Natural killer cell treated with Interleukin-12 subunit alpha and Interleukin-12 subunit beta and Interleukin-15 and Interleukin-18, amount 100 ng/mL, for 72 hours (primary cell): ENCODE results near the gene PRSS33. TPM values are rescaled to one million over a fixed set of nuclear protein-coding genes. Genes with fewer than 3 reads are reported as not detected.
A peak's percentile ranks its signal among the peaks of the same experiment; 100 is the strongest.

Experiments
- ATAC-seq, 2 donors: fragments of 150-1000 bp; cut with Tn5 transposase in 1 of 2; sonication (Bioruptor Pico), chemical (Tn5 transposase) in 1 of 2; 2 replicates each; pipeline ENCODE4 v1.10.0; 2021
- DNase-seq: peaks from one replicate; pipeline ENCODE4 v3.0.0; 2022; ENCODE audit warnings: low spot score
- H3K27ac Mint-ChIP-seq, 2 donors: 1 replicate in 1 of 2; 2 replicates in 1 of 2; pipeline ENCODE4 v1.8.0; 2022; ENCODE audit warnings: mixed read lengths in 2 of 2, mild to moderate bottlenecking in 1 of 2, moderate library complexity in 1 of 2
- H3K27me3 Mint-ChIP-seq, 2 donors: 1 replicate in 1 of 2; 2 replicates in 1 of 2; pipeline ENCODE4 v1.8.0; 2022; ENCODE audit warnings: mixed read lengths in 2 of 2
- H3K36me3 Mint-ChIP-seq: one replicate; pipeline ENCODE4 v1.8.0; 2022; ENCODE audit warnings: mixed read lengths
- H3K4me1 Mint-ChIP-seq, 2 donors: 1 replicate in 1 of 2; 2 replicates in 1 of 2; pipeline ENCODE4 v1.8.0; 2022; ENCODE audit warnings: low read depth in 2 of 2, mixed read lengths in 2 of 2, mild to moderate bottlenecking in 1 of 2
- H3K4me3 Mint-ChIP-seq: one replicate; pipeline ENCODE4 v1.8.0; 2022; ENCODE audit warnings: mixed read lengths
- H3K9me3 Mint-ChIP-seq: 2 replicates; pipeline ENCODE4 v1.8.0; 2022; ENCODE audit warnings: mixed read lengths
- total RNA-seq, 2 donors: library from RNA; stranded (reverse); gene quantifications; one replicate each; pipeline ENCODE4 v1.2.3, GENCODE V29; 2022

PRSS33 gene
- total RNA-seq, 2 donors from 2014 or later, result not detected

DNA sequence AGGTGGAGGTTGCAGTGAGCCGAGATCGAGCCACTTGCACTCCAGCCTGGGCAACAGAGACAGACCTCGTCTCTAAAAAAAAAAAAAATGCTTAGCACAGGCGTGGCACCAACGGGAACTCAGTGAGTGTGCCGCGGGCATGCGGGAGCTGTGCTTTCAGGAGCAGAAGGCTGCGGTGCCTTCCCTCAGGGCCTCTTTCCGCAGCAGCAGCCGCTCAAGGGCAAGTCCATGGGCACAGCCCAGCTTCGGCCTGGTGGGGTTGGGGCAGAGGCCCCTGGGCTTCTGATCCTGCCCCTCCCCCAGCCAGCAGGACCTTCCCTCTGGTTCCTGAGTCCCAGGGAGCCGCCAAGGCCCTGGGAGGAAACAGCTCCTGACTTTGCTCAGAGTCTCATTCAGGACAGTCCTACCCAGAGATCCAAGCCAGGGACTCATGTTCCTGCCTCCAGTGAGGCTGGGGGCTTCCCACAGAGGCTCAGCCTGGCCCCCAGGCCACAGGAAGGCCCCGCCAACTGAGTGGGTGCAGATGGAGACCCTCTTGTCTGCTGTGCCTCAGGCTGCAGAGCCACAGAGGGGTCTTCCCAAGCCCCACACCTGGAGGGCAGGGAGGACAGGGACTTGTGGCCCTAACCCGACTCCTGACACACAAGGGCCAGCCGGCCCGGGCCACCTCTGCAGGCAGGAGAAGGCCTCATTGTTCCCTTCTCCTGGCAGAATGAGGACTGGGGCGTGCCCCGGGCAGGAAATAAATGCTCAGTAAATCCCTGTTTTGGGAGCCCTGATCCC is 39.4 kb upstream of the PRSS33 start:
- Mint-ChIP-seq H3K4me1 (peaks cover 0 to 7% of the 10 kb centered on the region in 2 donors), H3K36me3 (no peaks in the 10 kb centered on the region), H3K27me3 (no peaks in the 10 kb centered on the region), H3K4me3 (no peak overlapping the region), H3K9me3 (no peaks in the 10 kb centered on the region), H3K27ac (no peak overlapping the region)
- DNase-seq (no peak), ATAC-seq (no peak)

DNA sequence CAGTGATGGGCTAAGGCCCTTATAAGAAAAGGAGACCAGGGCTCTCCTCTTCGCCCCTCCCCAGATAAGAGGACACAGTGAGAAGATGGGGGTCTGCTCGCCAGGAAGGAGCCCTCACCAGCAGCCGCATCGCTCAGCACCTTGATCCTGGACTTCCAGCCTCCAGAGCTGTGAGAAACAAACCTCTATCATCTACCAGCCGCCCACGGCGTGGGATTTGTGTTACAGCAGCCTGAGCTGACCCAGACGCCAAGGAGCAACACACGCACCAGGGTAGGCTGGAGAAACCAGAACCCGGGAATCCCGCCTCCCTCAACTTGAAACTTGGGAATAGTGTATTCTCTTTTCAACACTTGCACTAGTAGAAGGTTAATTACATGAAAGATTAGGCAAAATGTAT is 38.5 kb upstream of the PRSS33 start:
- Mint-ChIP-seq H3K27ac (no peak overlapping the region), H3K36me3 (no peaks in the 10 kb centered on the region), H3K9me3 (no peaks in the 10 kb centered on the region), H3K4me3 (no peak overlapping the region), H3K27me3 (no peaks in the 10 kb centered on the region), H3K4me1 (peaks cover 0 to 4% of the 10 kb centered on the region in 2 donors)
- ATAC-seq (no peak), DNase-seq (no peak)

DNA sequence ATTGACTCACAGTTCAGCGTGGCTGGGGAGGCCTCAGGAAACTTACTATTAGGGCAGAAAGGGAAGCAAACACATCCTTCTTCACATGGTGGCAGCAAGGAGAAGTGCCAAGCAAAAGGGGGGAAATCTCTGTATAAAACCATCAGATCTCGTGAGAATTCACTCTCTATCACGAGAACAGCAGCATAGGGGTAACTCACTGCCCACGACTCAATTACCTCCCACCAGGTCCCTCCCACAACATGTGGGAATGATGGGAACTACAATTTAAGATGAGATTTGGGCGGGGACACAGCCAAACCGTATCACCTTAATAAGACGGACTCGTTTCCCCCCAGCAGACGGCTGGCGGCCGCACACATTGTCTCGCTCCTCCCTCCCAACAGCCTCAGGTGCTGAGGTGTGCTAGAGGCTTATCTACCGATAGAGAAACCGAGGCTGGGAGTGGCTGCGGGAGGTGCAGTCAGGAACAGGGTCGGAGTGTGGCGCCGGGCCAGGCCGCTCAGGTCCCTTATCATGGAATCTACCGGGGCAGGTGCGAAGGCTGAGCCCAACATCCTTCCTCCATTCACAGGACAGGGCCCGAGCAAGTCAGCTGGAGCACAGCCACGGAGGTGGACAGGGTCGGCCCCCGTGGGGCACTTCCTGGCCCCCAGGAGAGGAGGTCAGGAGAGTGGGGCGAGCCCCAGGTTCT is 37.8 kb upstream of the PRSS33 start:
- no peak for DNase-seq
- peaks cover 0 to 2% of the 10 kb centered on the region in 2 donors for H3K4me1 Mint-ChIP-seq
- H3K27ac Mint-ChIP-seq, result no peak overlapping the region
- ATAC-seq, result no peak
- no peaks in the 10 kb centered on the region for H3K36me3 Mint-ChIP-seq
- no peak overlapping the region for H3K4me3 Mint-ChIP-seq
- H3K27me3 Mint-ChIP-seq, result no peaks in the 10 kb centered on the region
- no peaks in the 10 kb centered on the region for H3K9me3 Mint-ChIP-seq

DNA sequence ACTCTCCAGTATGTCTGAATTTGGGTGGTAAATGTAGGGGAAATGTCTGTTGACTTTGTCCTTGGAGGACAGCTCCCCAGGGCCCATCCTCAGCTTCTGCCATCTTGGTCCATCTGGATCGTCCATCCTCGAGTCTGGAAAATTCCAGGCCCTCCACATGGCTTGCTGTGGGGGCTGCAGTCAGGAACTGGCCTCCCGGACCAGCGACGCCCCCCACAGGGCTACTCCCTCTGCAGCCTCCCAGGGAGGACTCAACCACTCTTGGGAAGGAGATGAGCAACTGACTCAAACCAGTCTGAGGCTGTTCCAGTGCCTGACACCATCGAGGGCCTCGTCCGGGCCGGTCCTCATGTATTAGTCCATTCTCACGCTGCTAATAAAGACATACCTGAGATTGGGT is 37.3 kb upstream of the PRSS33 start:
- Mint-ChIP-seq H3K9me3 (no peaks in the 10 kb centered on the region), H3K27me3 (no peaks in the 10 kb centered on the region), H3K4me1 (peaks cover 0 to 2% of the 10 kb centered on the region in 2 donors), H3K36me3 (no peaks in the 10 kb centered on the region), H3K27ac (no peak overlapping the region), H3K4me3 (no peak overlapping the region)
- no peak for ATAC-seq
- DNase-seq, result no peak

DNA sequence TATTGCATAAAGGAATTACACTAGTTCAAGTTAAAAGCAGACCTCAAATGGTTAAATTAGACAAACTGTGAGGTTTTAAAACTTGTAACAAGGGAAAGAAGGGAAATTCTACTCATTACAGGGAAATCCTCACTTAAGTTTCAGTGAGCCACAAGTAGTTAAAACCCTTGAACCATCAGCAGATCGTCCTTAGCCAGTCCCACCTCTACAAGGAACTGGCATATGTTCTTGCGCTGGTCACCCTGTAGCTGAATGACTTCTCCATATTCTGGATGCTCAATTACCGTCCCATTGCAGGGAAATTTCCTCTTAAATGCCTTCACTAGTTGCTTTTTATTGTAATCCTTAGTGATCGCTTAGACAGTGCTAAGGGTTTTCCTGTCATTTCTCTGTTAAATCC is 35.1 kb upstream of the PRSS33 start:
- no peak for DNase-seq
- no peak overlapping the region for H3K4me3 Mint-ChIP-seq
- H3K27ac Mint-ChIP-seq, result no peak overlapping the region
- H3K9me3 Mint-ChIP-seq, result no peaks in the 10 kb centered on the region
- peaks cover 0 to 2% of the 10 kb centered on the region in 2 donors for H3K4me1 Mint-ChIP-seq
- no peaks in the 10 kb centered on the region for H3K27me3 Mint-ChIP-seq
- no peaks in the 10 kb centered on the region for H3K36me3 Mint-ChIP-seq
- no peak for ATAC-seq

DNA sequence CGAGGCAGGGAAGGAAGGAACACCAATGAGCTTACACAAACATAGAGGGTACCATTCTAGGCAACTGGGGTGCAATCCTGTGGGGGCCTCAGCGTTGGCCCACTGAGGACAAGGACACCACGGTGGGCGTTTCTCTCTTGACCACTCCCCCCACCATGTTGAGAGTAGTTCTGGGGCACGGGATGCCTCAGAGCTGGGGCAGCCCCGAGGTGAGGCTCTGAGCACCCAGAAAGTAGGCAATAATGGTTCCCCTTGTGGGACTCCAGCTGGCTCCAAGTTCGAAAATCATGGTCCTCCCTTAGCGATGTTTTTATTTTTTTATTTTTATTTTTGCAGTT is 34.8 kb upstream of the PRSS33 start:
- no peak for DNase-seq
- H3K9me3 Mint-ChIP-seq, result no peaks in the 10 kb centered on the region

DNA sequence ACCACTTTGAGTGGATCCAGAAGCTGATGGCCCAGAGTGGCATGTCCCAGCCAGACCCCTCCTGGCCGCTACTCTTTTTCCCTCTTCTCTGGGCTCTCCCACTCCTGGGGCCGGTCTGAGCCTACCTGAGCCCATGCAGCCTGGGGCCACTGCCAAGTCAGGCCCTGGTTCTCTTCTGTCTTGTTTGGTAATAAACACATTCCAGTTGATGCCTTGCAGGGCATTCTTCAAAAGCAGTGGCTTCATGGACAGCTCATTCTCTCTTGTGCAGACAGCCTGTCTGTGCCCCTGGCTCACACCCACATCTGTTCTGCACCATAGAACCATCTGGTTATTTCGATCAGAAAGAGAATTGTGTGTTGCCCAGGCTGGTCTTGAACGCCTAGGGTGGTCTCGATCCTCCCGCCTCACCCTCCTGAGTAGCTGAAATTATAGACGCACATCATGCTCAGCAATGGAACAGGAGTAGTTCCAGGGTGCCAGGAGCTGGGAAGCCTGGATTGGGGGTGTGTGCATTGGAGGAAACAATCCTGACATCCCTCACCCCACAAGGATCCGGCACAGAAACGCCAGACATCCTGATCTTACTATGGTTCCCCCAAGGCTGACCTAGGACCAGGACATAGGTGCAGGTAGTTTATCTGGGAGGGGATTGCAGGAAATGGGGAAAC is 34.3 kb upstream of the PRSS33 start:
- no peak overlapping the region for H3K27ac Mint-ChIP-seq
- peaks cover 0 to 2% of the 10 kb centered on the region in 2 donors for H3K4me1 Mint-ChIP-seq
- DNase-seq, result no peak
- H3K27me3 Mint-ChIP-seq, result no peaks in the 10 kb centered on the region
- no peaks in the 10 kb centered on the region for H3K9me3 Mint-ChIP-seq
- H3K4me3 Mint-ChIP-seq, result no peak overlapping the region
- no peaks in the 10 kb centered on the region for H3K36me3 Mint-ChIP-seq
- ATAC-seq, result no peak

More for the DNA sequence above, 34.8 kb upstream of the PRSS33 start:
- no peaks in the 10 kb centered on the region for H3K27me3 Mint-ChIP-seq
- no peak for ATAC-seq
- H3K27ac Mint-ChIP-seq, result no peak overlapping the region
- H3K4me1 Mint-ChIP-seq, result peaks cover 0 to 2% of the 10 kb centered on the region in 2 donors
- H3K4me3 Mint-ChIP-seq, result no peak overlapping the region
- no peaks in the 10 kb centered on the region for H3K36me3 Mint-ChIP-seq

DNA sequence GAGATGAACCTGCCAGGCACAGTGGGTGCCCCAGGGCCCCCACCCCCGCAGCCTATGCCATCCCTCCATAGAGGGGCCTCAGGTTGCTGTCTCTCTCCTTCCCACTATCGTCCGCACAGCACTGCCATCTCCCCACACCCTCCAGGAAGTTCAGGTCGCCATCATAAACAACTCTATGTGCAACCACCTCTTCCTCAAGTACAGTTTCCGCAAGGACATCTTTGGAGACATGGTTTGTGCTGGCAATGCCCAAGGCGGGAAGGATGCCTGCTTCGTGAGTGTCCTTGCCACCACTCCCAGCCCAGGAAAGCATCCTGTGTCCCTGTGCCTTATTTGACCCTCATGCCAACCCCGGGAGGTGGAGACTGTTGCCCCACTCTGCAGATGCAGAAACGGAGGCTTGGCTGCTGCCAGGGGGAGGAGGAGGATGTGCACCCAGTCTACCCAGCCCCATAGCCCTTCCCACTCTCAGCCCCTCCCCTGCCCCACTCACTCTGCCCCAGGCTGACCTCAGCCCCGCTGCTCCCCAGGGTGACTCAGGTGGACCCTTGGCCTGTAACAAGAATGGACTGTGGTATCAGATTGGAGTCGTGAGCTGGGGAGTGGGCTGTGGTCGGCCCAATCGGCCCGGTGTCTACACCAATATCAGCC is 33.6 kb upstream of the PRSS33 start:
- H3K4me3 Mint-ChIP-seq, result no peak overlapping the region
- H3K4me1 Mint-ChIP-seq, result peaks cover 0 to 2% of the 10 kb centered on the region in 2 donors
- no peak overlapping the region for H3K27ac Mint-ChIP-seq
- no peaks in the 10 kb centered on the region for H3K27me3 Mint-ChIP-seq
- H3K9me3 Mint-ChIP-seq, result no peaks in the 10 kb centered on the region
- no peak for ATAC-seq
- DNase-seq, result no peak
- H3K36me3 Mint-ChIP-seq, result no peaks in the 10 kb centered on the region

DNA sequence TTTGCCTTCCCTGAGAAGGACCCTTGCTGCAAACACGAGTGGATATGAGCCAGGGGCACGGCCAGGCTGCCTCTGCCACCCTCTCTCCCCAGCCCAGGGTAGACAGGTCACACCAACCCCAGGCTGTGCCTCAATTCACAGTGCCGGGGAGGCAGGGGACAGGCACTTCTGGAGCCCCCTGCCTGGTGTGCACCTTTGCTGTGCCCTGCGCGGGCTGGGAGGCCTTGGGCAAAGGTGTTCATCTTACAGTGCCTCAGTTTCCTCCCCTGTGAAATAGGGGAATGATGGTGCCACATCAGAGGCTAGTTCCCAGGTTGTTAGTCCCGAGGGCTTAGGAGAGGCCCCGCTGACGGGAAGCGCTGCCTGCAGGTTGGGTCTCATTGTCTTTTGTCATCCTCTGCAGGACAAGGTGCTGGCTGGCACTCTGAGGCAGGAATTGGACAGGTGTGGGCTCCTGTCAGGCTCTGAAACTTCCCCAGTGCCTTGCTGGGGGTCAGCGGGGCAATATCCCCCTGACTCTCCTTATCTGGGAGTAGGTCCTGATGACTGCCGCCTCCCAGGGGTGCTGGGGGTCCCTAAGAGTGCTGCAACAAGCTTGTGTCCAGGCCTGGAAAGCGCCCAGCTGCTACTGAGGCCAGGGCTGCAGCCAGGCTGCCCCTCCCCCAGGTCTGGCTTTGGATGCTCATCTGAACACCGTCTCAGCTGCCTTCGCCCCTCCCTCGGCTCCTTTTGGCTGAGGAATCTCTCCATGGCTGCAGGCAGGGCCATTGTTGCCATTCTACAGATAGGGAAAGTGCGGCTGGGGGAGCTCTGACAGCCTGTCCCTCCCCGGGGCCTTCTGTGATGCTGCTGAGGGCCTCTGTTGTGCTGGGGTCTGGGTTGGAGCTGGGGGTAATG is 32.8 kb upstream of the PRSS33 start:
- no peaks in the 10 kb centered on the region for H3K27me3 Mint-ChIP-seq
- no peak overlapping the region for H3K4me3 Mint-ChIP-seq
- peak in 1 of 2 donors; percentile 4 for ATAC-seq
- H3K27ac Mint-ChIP-seq, result no peak overlapping the region
- no peaks in the 10 kb centered on the region for H3K9me3 Mint-ChIP-seq
- no peak for DNase-seq
- peaks cover 0 to 2% of the 10 kb centered on the region in 2 donors for H3K4me1 Mint-ChIP-seq
- no peaks in the 10 kb centered on the region for H3K36me3 Mint-ChIP-seq

DNA sequence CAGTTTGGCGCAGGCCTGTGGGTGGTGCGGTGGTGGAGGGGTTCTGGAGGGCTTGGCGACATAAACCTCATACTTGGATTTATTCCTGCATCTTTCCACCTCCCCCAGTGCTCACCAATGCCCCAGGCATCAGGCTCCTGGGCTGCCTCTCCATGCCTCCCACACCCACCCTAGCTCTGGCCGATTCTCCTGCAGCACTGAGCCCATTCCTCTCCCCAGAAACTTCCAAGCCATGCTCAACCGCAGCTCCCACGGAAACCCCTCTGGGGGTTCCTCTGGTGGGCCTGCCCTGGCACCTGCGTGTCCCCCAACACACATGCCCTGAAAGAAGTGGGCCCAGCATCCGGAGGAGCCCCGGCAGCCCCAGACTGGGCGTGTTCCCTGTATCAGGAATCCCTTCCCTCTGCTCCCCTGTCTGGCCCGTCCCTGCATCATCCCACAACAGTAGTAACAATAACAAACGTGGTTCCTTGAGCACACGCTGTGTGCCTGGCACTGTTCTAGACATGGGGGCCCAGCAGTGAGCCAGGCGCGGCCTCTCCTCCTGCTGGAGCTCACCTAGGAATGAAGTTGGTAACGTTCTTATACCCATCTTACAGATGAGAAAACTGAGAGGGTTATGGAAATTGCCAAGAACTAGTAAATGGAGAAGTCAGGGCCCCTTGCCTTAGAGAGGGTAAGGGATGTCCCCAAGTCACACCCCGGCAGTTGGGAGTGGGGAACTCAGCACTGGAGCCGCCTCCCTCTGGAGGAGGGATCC is 32.0 kb upstream of the PRSS33 start:
- H3K4me1 Mint-ChIP-seq, result peaks cover 0 to 2% of the 10 kb centered on the region in 2 donors
- H3K9me3 Mint-ChIP-seq, result no peaks in the 10 kb centered on the region
- no peaks in the 10 kb centered on the region for H3K36me3 Mint-ChIP-seq
- no peak overlapping the region for H3K27ac Mint-ChIP-seq
- no peaks in the 10 kb centered on the region for H3K27me3 Mint-ChIP-seq
- DNase-seq (no peak), ATAC-seq (no peak)
- no peak overlapping the region for H3K4me3 Mint-ChIP-seq

DNA sequence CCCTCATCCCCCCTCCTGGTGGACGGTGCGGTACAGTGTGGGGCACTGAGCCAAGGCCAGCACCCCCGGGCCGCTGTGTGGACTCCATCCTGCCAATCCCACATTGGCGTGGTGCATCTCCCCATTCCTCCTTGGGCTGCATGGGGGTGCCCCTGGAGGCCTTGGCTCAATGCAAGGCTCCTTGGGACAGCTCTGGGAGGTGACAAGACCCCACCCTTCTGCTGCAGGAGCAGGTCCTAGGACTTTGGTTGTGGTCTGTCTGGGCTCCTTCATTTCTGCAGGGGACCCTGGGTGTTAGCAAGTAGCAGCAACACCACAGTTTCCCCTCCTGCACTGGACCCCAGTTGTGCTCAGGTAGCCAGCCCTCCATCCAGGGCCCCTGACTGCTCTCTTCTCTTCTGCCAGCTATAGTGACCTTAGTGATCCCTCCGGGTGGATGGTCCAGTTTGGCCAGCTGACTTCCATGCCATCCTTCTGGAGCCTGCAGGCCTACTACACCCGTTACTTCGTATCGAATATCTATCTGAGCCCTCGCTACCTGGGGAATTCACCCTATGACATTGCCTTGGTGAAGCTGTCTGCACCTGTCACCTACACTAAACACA is 31.0 kb upstream of the PRSS33 start:
- no peak overlapping the region for H3K27ac Mint-ChIP-seq
- no peaks in the 10 kb centered on the region for H3K27me3 Mint-ChIP-seq
- no peak for ATAC-seq
- peaks cover 0 to 2% of the 10 kb centered on the region in 2 donors for H3K4me1 Mint-ChIP-seq
- no peaks in the 10 kb centered on the region for H3K36me3 Mint-ChIP-seq
- no peak overlapping the region for H3K4me3 Mint-ChIP-seq
- no peaks in the 10 kb centered on the region for H3K9me3 Mint-ChIP-seq
- DNase-seq, result no peak
